ENCODE data around the gene DNAJC4.

The DNAJC4 gene

GRCh38 chr11:64261556-64262080 lies 31.3 kb downstream of the DNAJC4 start:
- no peak for FAIRE-seq

GRCh38 chr11:64262271-64263002 lies 32.1 kb downstream of the DNAJC4 start:
- FAIRE-seq, result no peak

DNA sequence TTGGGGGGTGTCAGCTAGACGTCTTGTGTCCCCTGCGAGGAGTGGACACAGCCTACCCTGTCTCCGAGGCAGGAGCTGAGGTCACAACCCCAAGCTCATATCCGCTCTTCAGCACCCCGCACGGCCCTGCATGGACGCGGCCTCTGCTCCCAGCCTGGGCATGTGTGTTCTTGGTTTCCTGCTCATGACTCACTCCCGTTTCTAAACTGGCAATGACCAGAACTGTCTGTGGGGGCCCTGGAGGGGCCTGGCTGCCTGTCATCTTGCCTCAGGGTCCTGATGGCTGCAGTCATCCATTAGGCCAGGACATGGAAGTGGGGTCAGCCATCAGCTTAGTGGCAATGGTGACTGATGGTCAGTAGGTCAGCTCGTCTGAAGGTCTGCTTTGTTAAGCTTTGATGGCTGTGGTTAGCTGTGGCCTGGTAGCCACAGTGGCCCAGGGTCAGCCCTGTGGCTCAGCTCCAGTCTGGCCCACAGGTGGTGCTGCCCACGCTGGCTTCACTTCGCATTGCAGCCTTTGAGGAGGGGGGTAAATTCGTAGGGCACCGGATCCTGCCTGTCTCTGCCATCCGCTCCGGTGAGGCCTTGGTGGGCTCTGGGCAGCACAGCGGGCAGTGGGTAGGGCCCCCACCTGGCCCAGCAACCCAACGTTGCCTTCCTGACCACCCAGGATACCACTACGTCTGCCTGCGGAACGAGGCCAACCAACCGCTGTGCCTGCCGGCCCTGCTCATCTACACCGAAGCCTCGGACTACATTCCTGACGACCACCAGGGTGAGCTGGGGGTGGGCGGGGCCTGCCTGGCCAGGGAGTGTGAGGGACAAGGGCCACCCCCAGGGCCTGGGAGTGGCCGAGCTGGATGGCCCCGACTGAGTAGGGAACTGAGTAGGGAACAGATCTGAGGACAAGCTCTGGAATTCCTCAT lies 32.9 kb downstream of the DNAJC4 start:
- no peak for FAIRE-seq

- no peak for FAIRE-seq
Observed at GRCh38 chr11:64263947-64264317, 33.6 kb downstream of the DNAJC4 start.

DNA sequence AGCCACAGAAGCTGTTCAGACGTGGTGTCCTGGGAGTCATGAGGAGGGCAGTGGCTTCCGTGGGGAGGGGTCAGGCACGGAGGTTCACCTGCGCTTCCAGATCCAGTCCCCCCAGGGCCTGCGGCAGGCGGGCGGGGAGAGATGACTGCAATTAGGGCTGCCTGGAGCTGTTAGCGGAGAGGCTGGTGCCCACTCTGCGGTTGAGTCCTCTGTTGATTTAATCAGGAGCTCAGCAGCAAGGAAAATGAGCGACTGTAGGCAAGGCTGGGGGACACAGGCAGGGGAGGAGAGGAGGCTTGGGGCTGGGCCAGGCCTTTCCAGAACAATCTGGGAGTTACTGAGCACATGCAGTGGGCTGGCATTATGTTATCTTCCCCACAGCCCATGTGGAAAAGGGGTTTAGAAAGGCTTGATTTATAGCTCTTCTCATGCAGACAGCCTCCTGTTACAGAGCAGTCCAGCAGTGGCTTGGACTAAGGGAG lies 34.1 kb downstream of the DNAJC4 start:
- no peak for FAIRE-seq

DNA sequence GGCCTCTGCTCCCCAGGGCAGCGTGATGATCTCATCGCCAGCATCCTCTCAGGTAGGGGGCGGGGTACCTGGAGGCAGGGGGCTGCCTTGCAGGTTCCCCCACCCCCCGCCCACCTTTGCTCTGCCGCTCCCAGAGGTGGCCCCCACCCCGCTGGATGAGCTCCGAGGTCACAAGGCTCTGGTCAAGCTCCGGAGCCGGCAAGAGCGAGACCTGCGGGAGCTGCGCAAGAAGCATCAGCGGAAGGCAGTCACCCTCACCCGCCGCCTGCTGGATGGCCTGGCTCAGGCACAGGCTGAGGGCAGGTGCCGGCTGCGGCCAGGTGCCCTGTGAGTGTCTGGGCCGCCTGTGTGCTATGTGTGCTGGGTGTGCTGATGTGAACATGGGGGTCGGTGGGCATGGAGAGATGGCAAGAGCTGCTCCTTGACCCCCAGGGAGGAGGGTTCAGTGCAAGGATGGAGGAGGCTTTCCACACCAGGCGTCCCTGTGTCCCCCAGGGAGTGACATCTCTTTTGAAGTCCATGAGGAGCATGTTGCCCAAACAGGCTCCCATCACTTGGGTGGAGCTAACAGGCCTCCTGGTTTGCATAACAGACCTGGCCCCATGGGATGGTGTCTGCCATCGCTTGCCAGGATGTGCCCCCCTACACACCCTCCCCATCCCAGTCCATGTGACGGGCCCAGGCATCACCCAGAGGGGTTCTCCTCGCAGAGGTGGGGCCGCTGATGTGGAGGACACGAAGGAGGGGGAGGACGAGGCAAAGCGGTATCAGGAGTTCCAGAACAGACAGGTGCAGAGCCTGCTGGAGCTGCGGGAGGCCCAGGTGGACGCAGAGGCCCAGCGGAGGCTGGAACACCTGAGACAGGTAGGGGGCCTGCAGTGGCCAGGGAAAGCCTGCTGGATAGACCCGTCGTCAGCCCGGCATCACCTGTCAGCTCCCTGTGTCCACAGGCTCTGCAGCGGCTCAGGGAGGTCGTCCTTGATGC lies 35.1 kb downstream of the DNAJC4 start:
- no peak for FAIRE-seq

- FAIRE-seq, result no peak
Observed at GRCh38 chr11:64266339-64266738, 36.0 kb downstream of the DNAJC4 start.

GRCh38 chr11:64267207-64267945 lies 37.0 kb downstream of the DNAJC4 start:
- FAIRE-seq, result no peak

GRCh38 chr11:64268025-64268892 lies 37.9 kb downstream of the DNAJC4 start:
- no peak for FAIRE-seq

GRCh38 chr11:64268893-64269539 lies 38.7 kb downstream of the DNAJC4 start:
- FAIRE-seq, result no peak

DNA sequence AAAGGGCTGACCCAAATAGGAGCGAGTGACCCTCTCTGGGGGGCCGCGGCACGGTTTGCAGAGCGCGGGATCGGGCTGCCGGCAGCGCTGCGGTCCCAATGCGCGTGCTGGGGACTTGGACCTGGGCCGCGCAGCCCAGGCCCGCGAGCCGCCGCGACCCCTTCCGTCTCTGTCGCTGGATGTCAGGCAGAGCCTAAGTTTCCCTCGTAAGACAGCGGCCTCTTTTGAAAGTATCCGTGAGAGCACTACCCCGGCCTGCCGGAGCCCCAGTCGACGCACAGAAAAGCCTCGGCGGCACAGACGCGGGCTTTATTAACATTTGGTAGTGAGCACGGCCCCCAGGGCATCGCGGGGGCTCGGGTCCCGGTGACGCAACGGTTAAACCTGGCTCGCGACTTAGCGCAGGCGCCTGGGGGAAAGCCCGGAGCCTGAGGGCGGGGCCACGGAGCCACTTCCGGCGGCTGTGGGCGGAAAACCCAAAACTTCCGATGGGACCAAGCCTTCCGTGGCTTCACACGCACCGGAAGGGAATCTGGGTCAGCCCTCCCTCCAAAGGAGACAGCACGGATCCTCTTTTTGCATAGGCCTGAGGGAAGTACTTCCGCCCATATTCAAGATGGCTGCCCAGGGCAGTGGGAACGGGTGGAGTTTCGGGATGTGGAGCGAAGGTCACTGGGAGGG lies 39.3 kb downstream of the DNAJC4 start:
- FAIRE-seq, result no peak

DNA sequence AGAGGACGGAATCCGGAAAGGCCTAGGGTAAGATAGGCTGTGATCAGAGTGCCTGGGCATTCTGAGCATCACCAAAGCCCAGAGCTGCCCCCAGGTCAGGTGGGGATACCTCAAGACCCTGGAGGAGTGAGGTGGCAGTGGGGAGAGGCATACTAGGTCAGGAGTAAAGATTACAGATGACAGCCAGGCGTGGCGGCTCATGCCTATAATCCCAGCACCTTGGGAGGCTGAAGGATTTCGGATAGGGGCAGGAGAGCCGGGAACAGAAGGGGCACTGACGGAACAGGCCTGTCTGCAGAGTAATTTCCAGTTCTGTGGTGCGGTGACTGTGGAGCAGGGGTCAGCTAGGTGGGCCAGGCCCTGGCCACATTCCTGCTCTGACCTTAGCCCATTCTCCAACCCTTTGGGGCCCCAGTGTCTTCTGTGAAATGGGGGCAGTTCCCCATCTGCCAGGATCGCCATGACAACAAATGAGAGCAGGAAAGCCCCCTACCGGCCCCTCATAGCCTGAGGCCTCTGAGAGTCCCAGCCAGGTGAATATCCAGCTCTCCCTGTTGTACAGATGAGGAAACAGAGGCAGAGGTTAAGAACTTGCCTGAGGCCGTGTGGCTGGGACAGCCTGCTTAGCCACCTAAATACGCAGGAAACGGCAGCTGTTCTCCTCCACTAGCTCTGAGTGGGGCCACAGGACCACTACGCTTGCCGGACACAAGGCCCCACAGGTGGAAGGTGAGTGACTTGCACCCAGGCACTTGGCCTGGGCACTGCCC lies 44.9 kb downstream of the DNAJC4 start:
- no peak for FAIRE-seq

DNA sequence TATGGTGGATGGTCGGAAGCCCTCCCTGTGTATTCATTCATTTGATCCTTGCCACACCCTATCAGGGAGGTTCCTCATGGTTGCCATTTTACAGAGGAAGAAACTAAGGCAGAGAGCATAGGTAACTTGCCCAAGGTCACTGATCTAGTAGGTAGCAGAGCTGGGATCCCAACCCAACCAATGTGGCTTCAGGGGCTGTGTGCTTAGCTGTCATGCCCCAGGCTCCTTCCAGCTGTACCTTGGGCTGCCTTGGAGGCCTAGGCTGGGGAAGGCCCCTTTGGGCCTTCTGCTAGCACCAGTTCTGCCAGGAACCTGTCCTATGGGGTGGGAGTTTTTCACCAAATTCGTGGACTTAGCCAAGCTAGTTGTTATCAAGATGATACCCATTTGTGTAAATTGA lies 45.5 kb downstream of the DNAJC4 start:
- no peak for FAIRE-seq

DNA sequence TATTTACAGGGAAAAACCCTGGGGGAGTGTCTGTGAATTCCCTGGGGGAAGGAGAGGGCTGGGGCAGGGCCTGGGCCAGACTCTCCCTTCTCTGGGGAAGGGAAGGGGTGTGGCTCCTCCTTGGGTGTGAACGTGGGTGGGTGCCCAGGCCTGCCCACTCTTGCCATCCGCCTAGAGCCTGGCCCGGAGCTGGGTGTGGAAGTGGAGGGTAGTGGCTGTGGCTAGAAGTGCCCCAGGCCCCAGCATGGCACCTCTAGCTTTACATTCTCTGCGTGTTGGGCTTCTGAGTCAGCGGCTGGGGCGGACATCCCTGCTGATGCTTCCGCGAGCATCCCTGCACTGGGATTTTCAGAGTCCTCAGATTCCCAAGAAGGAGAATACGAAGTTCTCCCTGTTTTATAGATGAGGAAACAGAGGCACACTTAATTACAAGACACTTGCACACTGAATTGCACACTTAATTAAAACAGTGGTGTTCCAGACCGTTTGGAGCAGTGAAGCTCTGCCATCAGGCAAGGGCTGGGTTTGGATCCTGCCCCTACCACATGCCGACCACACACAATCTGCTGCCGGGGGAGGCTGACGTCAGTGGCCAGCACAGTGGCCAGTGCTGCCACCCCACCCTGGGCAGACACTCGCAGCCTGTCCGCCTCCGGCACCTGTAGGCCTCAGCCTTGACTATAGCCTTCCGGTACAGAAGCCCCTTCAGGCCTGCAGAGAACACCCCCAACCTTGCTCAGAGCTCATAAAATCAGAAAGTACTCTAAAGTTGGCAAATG lies 46.5 kb downstream of the DNAJC4 start:
- no peak for FAIRE-seq

- no peak for FAIRE-seq
Observed at GRCh38 chr11:64278576-64279190, 48.3 kb downstream of the DNAJC4 start.

- FAIRE-seq, result no peak
Observed at GRCh38 chr11:64281957-64282770, 51.8 kb downstream of the DNAJC4 start.
